CD4-positive, alpha-beta T cell treated with Interleukin-6 for 4 hours (primary cell): ENCODE results near the gene SHISAL2A.

ENCODE experiments used
- DNase-seq: peaks from one replicate; pipeline ENCODE4 v3.0.0-alpha.2; 2020; ENCODE audit warnings: mixed read lengths

Gene SHISAL2A

GRCh38 chr1:52632732-52633290 lies at the start of gene SHISAL2A:
TSS of gene SHISAL2A (plus strand) at chr1:52633168. CDS start at chr1:52633494, 326 bp downstream.
- DNase-seq, result peak; percentile 84

GRCh38 chr1:52585474-52585873 lies 47.5 kb upstream of the SHISAL2A start:
- DNase-seq, result no peak

DNA sequence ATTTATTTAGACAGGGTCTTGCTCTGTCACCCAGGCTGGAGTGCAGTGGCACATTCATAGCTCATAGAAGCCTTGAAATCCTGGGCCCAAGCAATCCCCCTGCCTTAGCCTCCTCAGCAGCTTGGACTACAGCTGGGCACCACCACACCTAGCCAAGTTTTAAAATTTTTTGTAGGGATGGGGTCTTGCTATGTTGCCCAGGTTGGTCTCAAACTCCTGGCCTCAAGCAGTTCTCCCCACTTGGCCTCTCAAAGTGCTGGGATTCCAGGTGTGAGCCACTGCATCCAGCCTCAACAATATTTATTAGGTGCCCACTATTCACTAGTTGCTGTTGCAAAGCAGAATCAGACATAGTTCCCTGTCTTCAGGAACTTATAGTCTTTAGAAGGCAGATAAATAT lies 44.9 kb upstream of the SHISAL2A start:
- no peak for DNase-seq

DNA sequence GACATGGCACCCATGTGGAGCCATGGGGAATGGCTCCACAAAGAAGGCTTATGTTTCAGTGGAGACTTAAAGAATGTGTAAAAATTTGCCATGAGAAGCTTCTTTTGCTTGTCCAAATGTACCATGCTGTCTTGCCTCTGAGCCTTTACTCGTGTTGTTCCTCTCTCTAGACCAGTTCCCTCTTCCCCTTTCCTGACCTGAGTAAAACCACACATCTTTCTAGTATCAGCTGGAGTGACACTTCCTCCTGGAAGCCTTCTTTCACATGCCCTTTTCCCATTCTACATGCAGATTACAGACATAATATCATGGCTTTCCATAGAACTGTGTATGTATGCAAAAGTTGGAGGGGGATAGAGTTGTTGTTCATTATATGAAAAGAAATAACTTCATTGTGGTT lies 44.4 kb upstream of the SHISAL2A start:
- DNase-seq, result no peak

DNA sequence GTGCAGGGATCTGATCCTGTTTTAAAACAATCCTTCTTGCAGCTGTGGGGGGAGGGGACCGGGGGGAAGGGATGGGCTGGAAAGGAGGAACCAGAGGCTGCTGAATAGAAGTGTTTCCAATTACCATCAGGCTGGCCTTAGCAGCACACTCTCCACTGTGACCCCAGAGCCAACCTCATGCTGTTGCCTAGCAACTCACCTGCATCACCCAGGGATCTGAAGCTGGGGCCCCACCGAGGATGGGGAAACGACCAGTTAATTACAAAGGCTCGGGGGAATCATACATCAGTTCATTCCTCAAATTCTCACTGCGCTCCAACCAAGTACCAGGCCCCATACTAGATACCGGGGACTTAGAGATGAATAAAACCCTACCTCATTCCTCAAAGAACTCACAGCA lies 42.7 kb upstream of the SHISAL2A start:
- DNase-seq, result no peak

- no peak for DNase-seq
Measured at GRCh38 chr1:52592637-52593323, 40.2 kb upstream of the SHISAL2A start.

GRCh38 chr1:52593495-52593894 lies 39.5 kb upstream of the SHISAL2A start:
- no peak for DNase-seq

DNA sequence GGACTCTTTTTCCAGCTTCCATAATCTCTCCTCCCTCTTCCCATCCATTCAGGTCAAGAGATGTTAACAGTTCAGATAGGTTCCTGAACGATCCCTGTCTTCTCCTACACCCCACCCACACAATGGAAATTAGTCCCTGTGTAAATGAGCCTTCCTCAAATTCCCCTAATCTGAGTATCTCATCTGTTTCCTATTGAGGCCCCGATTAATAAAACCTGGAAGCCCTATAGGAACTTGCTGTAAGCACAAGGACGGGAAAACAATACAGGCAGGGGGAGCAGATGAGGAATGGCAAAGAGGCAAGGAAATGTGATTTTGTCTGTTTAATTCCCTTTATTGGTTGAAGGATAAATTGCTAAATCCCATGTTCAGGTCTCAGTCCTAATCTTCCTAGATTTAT lies 37.9 kb upstream of the SHISAL2A start:
- DNase-seq, result no peak

DNA sequence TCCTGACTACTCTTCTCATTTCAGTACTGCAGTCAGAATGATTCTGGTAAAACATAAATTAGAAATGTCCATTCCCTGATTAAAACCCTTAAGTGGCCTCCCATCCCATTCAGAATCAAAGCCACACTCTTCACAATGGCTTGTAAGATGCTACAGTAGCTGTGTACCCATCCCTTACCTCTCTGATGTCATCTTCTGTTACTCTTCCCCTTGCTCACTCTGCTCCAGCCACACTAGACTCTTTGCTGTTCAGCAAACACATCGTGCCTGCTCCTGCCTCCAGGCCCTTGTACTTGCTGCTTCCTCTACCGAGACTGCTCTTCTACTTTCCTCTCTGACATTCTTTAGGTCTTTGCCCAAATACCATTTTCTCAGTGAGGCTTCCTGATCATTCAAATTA lies 35.1 kb upstream of the SHISAL2A start:
- DNase-seq, result no peak

- DNase-seq, result no peak
Measured at GRCh38 chr1:52598729-52599128, 34.2 kb upstream of the SHISAL2A start.

- DNase-seq, result no peak
Measured at GRCh38 chr1:52599236-52599635, 33.7 kb upstream of the SHISAL2A start.

GRCh38 chr1:52600533-52601179 lies 32.3 kb upstream of the SHISAL2A start:
- DNase-seq, result no peak

- no peak for DNase-seq
Measured at GRCh38 chr1:52601519-52601918, 31.4 kb upstream of the SHISAL2A start.

DNA sequence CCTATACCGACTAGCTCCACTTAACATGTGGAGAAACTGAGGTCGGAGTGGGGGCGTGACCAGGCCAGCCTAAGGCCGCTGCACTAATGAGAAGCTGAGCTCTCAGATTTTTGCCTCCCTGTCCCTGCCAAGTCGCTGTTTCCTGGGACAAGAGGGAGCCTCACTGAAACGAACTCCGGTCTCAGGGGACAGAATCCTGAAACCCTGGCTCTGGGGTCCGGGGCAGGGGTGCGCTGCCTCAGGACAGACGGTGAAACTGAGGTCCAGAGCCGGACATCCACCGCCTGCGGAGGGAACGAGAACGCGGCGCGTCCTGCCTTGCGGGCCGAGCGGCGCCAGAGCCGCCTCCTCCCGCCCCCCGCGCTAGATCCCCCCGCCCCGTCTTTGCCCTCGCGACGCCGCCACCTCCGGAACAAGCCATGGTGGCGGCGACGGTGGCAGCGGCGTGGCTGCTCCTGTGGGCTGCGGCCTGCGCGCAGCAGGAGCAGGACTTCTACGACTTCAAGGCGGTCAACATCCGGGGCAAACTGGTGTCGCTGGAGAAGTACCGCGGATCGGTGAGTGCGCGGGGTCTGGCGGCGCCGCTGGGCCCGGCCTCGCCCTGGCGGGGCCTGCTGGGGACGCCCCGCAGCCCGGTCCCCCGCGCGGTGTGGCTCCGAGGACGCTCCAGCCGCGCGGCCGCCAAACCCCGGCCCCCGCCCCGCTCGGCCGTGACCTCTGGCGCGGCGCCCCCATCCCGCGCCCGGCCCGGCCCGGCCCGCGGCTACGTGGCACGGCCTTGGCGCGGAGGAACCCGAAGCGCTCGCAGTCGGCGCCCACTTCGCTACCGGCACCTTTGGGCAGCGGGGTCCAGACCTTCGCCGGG lies 30.7 kb upstream of the SHISAL2A start, which contains the start of gene GPX7:
TSS of gene GPX7 (plus strand) at position 381 of the 865 bp plus-strand sequence. CDS start at position 420, 39 bp downstream.
- peak; percentile 76 for DNase-seq

GRCh38 chr1:52602856-52603600 lies 29.9 kb upstream of the SHISAL2A start:
- DNase-seq, result peak; percentile 36

GRCh38 chr1:52603630-52604029 lies 29.3 kb upstream of the SHISAL2A start:
- no peak for DNase-seq

DNA sequence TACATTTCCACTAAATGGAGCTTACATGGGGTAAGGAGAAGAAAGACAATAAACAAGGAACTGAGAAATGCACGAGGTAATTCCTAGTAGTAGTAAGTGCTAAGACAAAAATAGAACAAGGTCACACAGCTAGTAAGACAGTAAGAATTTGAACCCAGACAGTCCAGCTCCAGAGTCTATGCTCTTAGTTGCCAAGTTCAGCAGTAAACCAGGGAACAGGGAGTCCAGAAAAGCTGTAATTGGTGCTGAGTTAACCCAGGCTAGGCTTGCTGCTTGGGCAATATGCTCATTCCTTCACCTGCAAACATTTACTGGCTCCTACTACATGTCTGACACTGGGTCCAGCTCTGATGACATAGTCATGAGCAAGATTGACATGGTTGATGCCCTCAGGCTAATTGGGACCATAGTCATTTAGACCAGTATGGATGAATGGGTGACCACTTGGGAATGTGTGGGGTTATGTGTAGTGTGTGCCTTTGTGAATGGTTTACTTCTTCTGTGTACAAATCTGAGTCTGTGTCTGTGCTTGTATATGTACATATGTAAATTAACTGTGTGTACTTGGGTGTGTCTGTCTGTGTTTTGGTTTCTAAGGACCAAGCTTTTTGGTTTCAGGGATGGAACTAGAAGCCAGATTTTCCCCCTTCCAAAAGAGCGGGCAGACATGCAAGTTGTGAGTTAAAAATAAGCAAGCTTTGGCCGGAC lies 28.8 kb upstream of the SHISAL2A start:
- DNase-seq, result no peak

DNA sequence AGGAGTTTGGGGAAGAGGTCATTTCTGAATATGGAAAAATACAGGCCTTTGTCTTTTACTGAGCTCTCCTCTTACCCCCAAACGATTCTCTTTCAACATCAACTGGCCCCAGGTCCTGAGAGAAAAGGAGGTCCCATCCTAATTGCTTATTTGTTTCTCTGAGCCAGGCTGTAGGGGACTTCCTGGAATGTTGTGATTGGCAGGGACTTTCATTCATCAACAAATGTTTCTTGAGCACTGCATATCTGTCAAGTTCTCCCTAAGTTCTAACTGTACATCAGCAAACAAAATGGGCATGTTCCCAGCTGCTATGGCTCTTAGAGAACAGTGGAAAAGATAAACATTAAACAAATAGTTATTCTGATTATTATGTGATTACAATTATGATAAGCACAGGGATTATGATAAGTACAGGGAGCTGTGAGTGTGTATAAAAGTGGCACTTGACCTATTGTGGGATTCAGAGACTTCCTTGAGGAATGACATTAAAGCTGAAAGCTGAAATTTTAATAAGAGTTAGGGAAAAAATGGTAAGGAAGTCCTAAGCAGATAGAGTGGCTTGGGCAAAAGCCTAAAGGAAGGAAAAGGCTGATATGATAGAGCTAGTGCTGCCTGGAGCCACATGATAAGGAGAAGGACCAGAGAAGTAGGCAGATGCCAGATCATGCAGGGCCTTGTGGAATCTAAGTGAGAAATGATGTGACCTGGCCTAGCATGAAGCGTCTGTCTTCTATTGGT lies 19.2 kb upstream of the SHISAL2A start:
- DNase-seq, result no peak

- no peak for DNase-seq
Measured at GRCh38 chr1:52614671-52615070, 18.3 kb upstream of the SHISAL2A start.

DNA sequence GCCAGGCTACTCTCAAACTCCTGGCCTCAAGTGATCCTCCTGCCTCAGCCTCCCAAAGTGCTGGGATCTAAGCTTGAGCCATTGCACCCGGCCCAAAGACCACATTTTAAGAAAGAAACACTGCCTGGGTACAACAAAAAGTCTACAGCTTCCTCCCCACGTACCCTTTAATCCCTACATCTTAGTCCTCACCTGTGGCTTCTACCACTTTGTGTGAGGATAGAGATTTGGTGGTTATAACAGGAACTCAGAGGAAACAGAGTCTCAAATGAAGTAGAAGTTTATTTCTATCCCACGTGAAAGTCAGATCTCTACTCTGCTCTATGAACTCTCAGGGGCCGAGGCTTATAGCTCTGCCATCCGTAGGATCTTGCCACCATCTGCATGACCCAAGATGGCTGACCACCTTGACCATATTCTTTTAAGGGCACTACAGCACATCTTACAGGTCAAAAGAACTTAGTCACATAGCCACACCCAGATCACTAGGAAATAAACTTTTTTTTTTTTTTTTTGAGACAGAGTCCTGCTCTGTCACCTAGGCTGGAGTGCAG lies 17.4 kb upstream of the SHISAL2A start:
- no peak for DNase-seq

DNA sequence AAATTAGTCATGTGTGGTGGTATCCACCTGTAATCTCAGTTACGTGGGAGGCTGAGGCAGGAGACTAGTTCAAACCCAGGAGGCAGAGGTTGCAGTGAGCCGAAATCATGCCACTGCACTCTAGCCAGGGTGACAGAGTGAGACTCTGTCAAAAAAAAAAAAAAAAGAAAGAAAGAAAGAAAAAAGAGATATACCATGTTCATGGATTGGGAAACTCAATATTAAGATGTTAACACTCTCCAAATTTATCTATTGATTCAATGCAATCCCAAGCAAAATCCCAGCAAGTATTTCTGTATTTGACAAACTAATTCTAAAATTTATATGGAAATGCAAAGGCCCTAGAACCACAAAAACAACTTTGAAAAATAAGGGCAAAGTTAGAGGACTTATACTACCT lies 11.0 kb upstream of the SHISAL2A start:
- DNase-seq, result no peak
